ENCODE data around the gene STK11. TPM values are rescaled to one million over a fixed set of nuclear protein-coding genes. Genes with fewer than 3 reads are reported as not detected.

STK11 gene
- total RNA-seq, 1 donor from 2014 or later, result 49.9 TPM

- DNase-seq (ENCODE audit: missing footprints) (peak; percentile 68), ATAC-seq (no peak)
- intact Hi-C loops (cut with DNase I), result no loop called here
Measured at GRCh38 chr19:1168572-1169410, 36.8 kb upstream of the STK11 start.

GRCh38 chr19:1169411-1169791 is 36.2 kb upstream of the STK11 start:
- intact Hi-C loops (cut with DNase I), result no loop called here
- ATAC-seq (no peak), DNase-seq (ENCODE audit: missing footprints) (peak; percentile 13)

DNA sequence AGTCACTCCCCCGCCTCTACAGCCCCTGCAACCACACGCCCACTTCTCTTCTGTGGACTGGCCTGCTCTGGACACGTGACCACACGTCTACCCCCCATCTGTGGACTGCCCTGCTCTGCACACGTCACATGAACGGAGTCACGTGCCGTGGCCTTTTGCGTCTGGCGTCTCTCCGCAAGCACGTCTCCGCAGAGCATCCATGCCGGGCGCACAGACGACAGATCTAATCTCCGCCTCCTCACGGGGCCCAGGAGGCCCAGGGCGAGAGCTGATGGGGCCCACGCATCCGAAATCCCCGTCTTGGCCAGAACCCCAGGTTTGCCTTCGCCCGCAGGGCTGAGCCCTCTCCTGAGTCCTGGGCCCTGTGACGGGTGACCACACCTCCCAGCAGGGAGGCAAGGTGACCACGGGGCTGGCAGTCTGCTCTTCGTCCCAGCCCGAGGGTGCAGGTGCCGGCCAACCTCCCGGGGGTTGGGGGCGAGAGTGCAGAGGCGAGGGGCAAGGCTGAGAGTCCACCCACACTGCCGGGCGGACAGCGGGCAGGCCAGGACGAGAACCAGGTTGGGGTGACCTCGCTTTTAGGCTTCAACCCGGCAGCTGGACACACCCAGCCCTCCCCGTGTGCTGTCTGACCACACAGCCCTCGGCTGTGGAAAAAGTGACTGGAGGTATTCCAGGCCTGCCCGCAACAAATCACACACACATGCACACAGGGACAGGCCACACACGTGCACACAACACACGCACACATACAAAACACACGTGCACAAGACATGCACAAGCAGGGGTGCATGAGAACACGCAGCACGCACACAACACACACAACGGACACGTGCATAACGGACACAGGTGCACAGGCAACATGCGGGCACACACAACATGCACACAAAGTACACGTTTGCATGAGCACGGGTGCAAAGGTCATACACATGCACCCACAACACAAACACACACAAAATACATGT is 35.4 kb upstream of the STK11 start:
- peak; percentile 65 for DNase-seq (ENCODE audit: missing footprints)
- intact Hi-C loops (cut with DNase I), result loop anchor here (5.0 kb wide), 1 partner anchor 38 kb away; no protein-coding TSS in a partner anchor
- ATAC-seq, result no peak

DNA sequence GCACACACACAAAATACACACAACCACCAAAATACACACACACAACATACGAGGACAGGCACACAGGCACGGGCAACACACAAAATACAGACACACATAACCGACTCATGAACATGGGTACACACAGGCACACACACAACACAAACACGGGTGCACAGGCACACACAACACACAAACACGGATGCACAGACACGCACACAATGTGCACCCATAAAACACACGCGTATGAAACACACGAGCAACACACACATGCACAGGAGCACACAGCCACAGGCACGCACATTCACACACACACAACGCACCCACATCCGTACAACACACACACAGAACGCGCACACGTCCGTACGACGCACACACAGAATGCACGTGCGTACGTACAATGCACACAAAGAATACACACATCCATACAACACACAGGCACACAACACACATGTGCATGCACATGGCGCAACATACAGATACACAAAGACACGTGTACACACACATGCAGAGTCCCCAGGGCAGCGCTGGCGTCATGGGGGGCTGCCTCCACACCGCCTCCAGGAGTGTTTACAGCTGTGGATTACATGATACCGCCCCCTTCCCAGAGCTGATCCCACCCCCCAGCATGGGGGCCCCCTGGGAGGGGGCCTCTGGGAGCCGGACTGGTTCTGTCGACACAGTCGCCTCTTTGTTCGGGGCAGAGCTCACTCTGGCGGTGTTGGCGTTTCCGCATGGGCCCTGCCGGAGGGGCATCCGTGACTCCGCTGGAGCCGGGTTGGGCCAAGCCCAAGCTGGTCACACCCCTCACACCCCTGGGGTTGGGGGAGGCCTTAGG is 34.4 kb upstream of the STK11 start:
- ATAC-seq (no peak), DNase-seq (ENCODE audit: missing footprints) (peak; percentile 41)
- intact Hi-C loops (cut with DNase I), result loop anchor here (5.0 kb wide), 1 partner anchor 39 kb away; no protein-coding TSS in a partner anchor

- DNase-seq (ENCODE audit: missing footprints) (peak; percentile 67), ATAC-seq (no peak)
- intact Hi-C loops (cut with DNase I), result loop anchor here (5.0 kb wide), 1 partner anchor 40 kb away; no protein-coding TSS in a partner anchor
Measured at GRCh38 chr19:1171755-1172352, 33.7 kb upstream of the STK11 start.

- ATAC-seq (peak; percentile 51), DNase-seq (ENCODE audit: missing footprints) (peak; percentile 78)
- intact Hi-C loops (cut with DNase I), result loop anchor here (5.0 kb wide), 1 partner anchor 40 kb away; no protein-coding TSS in a partner anchor
Measured at GRCh38 chr19:1172353-1173158, 33.0 kb upstream of the STK11 start.

DNA sequence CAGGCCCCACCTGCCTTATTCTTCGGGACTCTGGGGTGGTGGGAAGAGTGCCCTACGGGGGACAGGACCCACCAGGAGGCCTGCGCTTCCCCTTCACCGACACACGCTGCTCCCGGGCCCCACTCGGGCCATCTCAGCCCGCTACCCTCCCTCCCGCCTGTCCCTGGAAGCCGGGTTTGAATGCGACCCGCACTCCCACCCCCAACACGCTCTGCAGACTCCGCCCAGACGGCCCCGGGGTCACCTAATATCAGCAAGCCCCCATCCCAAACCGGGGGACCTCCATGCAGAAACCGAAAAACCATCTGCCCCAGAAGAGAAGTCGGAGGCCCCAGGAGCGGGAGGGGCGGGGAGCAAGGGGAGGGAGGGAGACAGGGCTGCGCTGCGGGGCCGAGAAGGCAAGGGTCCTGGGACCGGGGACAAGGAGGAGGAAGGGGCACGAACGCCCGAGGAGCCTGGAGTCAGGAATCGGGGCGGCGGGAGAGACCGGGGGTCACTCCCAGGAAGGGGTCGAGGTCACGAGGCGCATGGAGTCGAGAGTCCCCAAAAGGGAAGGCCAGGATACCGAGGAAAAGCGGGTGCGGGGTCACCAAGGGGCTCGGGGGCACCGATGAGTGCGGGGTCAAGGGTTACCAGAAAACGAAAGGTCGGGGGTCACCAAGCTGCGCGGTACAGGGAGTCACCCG is 32.3 kb upstream of the STK11 start:
- intact Hi-C loops (cut with DNase I), result loop anchor here (5.0 kb wide), 1 partner anchor 41 kb away; no protein-coding TSS in a partner anchor
- peak; percentile 71 for DNase-seq (ENCODE audit: missing footprints)
- ATAC-seq, result no peak

DNA sequence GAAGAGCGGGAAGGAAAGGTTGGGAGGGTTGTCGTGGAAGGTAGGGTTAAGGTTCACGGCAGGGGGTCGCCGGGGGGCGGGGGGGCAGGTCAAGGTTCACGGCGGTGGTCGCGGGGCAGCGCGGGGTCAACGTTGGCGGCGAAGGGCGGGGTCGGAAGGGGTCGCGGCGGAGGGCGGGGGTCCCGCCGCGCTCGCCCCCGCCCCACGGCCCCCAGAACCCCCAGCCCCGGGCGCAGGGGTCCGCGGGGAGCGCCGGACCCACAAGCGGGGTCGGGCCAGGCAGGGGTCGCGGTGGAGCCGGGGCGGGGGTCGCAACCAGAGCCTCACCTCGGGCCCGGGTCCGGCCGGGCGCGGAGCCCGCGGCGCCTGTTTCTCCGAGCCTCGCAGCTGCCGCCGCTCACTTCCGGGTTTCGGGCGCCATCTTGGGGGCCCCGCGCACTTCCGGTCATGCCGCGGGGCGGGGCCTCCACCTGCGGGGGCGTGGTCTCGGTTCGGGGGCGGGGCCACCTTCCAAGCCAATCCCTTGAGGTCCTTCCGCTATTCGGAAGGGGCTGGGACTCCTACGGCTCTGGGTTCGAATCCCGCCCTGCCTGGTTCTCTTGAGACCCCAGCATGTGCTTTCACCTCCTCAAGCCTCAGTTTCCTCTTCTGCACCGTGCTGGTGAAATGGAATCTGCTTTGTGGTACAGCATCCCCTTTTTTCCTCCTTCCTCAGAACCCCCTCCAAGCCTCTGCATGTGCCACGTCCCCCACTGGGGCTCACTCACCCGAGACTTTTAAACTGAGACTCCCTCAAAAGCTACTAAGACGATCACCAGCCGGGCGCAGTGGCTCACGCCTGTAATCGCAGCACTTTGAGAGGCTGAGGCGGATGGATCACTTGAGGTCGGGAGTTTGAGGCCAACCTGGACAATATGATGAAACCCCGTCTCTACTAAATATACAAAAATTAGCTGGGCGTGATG is 31.5 kb upstream of the STK11 start, which contains the start of gene SBNO2:
TSS of gene SBNO2 (minus strand) at position 424 of the 965 bp plus-strand sequence. CDS start 19,992 bp downstream, outside the sequence.
- peak; percentile 83 for ATAC-seq
- intact Hi-C loops (cut with DNase I), result loop anchor here (5.0 kb wide), 1 partner anchor 42 kb away; no protein-coding TSS in a partner anchor
- peak; percentile 96 for DNase-seq (ENCODE audit: missing footprints)

- intact Hi-C loops (cut with DNase I), result no loop called here
Measured at GRCh38 chr19:1177322-1178114, 28.1 kb upstream of the STK11 start.

GRCh38 chr19:1181606-1182005 is 24.0 kb upstream of the STK11 start:
- intact Hi-C loops (cut with DNase I), result no loop called here
- DNase-seq (ENCODE audit: missing footprints), result no peak
- ATAC-seq, result no peak

More at GRCh38 chr19:1177322-1178114, 28.1 kb upstream of the STK11 start:
- peak; percentile 73 for DNase-seq (ENCODE audit: missing footprints)
- ATAC-seq, result no peak

- intact Hi-C loops (cut with DNase I), result no loop called here
- DNase-seq (ENCODE audit: missing footprints) (no peak), ATAC-seq (no peak)
Measured at GRCh38 chr19:1182068-1182467, 23.5 kb upstream of the STK11 start.

GRCh38 chr19:1182727-1183126 is 22.9 kb upstream of the STK11 start:
- intact Hi-C loops (cut with DNase I), result no loop called here
- no peak for DNase-seq (ENCODE audit: missing footprints)
- no peak for ATAC-seq

- DNase-seq (ENCODE audit: missing footprints) (no peak), ATAC-seq (no peak)
- intact Hi-C loops (cut with DNase I), result no loop called here
Measured at GRCh38 chr19:1183543-1184172, 21.9 kb upstream of the STK11 start.

DNA sequence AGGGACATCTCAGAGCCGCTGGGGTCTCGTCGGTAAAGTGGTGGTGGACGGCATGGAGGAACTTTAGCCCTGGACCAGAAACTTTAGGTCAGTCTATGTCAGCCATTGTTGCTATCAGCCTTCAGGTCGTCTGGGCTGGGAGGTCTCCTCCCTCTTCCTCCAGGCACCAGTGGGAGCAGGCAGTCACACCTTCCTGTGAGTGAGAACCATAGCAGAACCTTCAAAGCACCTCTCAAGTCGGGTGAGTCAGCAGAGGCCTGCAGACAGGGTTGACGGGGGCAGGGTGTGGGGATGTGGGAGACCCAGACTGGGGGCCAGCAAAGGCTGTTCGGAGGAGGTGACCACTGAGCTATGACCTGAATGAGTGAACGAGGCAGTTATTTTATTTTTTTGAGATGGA is 16.2 kb upstream of the STK11 start:
- intact Hi-C loops (cut with DNase I), result no loop called here
- ATAC-seq, result no peak
- DNase-seq (ENCODE audit: missing footprints), result no peak
